ENCODE data around the gene GTF3C2.

DNA sequence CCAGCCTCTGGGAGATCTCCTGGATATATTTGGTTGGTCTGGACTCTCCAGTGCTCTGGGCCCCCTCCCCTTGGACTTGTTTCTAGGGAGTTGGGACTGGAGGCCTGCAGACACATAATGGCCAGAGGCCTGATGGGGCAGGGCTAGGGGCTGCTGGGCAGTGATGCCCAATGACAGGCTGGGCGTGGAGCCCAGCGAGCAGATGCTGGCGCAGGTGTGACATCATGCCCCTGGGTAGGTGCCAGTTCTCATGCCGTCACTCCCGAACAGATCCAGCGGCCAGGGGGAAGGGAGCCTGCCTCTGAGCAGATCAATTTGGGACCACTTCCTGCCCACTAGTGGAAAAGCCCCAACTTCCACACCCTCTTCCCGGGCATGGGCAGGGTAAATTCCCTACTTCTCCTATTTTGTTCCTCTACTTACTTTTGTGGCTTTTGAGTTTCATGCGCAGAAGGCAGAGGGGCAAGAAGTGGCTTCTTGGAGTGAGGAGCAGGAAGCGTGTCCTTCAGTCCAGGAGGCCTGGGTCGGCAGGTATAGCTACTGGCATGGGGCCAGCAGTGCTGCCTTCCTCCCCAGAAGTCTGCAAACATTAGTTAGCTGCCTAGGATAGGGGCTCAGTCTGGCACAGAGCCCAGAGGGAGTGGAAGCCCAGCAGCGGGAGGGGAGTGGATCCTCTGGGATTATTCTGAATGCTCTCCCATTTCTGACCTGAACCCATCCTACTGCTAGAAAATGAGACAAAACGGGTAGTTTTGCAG lies 39.7 kb downstream of the GTF3C2 start:
- TF ChIP-seq POLR2A (conservative IDR thresholded peaks at IDR 0.05) (no peak), SP2 (IDR thresholded peaks at IDR 0.05; ENCODE audit: extremely low read depth, low read depth, low read length, poor library complexity, severe bottlenecking) (no peak), MAZ (CRISPR knock-in tag; conservative IDR thresholded peaks at IDR 0.05 in 1 of 2, IDR thresholded peaks at IDR 0.05 in 1 of 2) (no peak), DLX4 (CRISPR knock-in tag; IDR thresholded peaks at IDR 0.05) (no peak)
- TF ChIP-seq, protein P1, sequence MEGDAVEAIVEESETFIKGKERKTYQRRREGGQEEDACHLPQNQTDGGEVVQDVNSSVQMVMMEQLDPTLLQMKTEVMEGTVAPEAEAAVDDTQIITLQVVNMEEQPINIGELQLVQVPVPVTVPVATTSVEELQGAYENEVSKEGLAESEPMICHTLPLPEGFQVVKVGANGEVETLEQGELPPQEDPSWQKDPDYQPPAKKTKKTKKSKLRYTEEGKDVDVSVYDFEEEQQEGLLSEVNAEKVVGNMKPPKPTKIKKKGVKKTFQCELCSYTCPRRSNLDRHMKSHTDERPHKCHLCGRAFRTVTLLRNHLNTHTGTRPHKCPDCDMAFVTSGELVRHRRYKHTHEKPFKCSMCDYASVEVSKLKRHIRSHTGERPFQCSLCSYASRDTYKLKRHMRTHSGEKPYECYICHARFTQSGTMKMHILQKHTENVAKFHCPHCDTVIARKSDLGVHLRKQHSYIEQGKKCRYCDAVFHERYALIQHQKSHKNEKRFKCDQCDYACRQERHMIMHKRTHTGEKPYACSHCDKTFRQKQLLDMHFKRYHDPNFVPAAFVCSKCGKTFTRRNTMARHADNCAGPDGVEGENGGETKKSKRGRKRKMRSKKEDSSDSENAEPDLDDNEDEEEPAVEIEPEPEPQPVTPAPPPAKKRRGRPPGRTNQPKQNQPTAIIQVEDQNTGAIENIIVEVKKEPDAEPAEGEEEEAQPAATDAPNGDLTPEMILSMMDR (IDR thresholded peaks at IDR 0.05 in 2 of 3, conservative IDR thresholded peaks at IDR 0.05 in 1 of 3; ENCODE audit: insufficient read depth in 2 of 3, low read depth in 1 of 3, low read length in 3 of 3), result no peak
